Duodenal mucosa (tissue), 2 donors: ENCODE measurements around the gene AP2A2.

Source experiments
- H3K27ac ChIP-seq: one replicate; pipeline ENCODE4 v1.7.0; 2013; ENCODE audit warnings: low read depth, low read length
- H3K27me3 ChIP-seq, 2 donors: one replicate each; pipeline ENCODE4 v1.7.0; 2013; ENCODE audit warnings: low read length in 2 of 2, control low read depth in 1 of 2; ENCODE audit not compliant: insufficient read depth in 2 of 2, control insufficient read depth in 1 of 2
- H3K36me3 ChIP-seq, 2 donors: one replicate each; pipeline ENCODE4 v1.7.0; 2013; ENCODE audit warnings: low read length in 2 of 2, control low read depth in 1 of 2; ENCODE audit not compliant: insufficient read depth in 2 of 2, control insufficient read depth in 1 of 2
- H3K4me1 ChIP-seq, 2 donors: one replicate each; pipeline ENCODE4 v1.7.0; 2013; ENCODE audit warnings: low read length in 2 of 2, control low read depth in 1 of 2; ENCODE audit not compliant: insufficient read depth in 2 of 2, control insufficient read depth in 1 of 2
- H3K4me3 ChIP-seq, 2 donors: one replicate each; pipeline ENCODE4 v1.7.0; 2013; ENCODE audit warnings: low read length in 2 of 2, low read depth in 1 of 2
- H3K9ac ChIP-seq, 2 donors: one replicate each; pipeline ENCODE4 v1.7.0; 2013; ENCODE audit warnings: low read length in 2 of 2, low read depth in 1 of 2
- H3K9me3 ChIP-seq, 2 donors: one replicate each; pipeline ENCODE4 v1.7.0; 2013; ENCODE audit warnings: low read length in 2 of 2, control low read depth in 1 of 2; ENCODE audit not compliant: control insufficient read depth in 1 of 2

AP2A2 gene

GRCh38 chr11:925496-926301, at the start of gene AP2A2:
TSS of gene AP2A2 (plus strand) at chr11:925870. CDS start at chr11:926022, 152 bp downstream.
- Histone ChIP-seq H3K27me3 (no peaks in the 10 kb centered on the region), H3K9ac (peak within 1 kb of the TSS; percentile 75 to 81), H3K4me1 (peaks cover 26 to 37% of the 10 kb centered on the region in 2 donors), H3K4me3 (peak within 1 kb of the TSS; percentile 79 to 86), H3K27ac (peak within 1 kb of the TSS; percentile 81), H3K9me3 (no peaks in the 10 kb centered on the region), H3K36me3 (no peaks in the 10 kb centered on the region)

- Histone ChIP-seq H3K4me1 (no peaks in the 10 kb centered on the region), H3K36me3 (peaks cover 0 to 24% of the 10 kb centered on the region in 2 donors), H3K27ac (no peak overlapping the region), H3K27me3 (no peaks in the 10 kb centered on the region), H3K9ac (no peak overlapping the region), H3K4me3 (no peak overlapping the region), H3K9me3 (no peaks in the 10 kb centered on the region)
Observed at GRCh38 chr11:876545-876944, 49.1 kb upstream of the AP2A2 start.

GRCh38 chr11:877565-877964, 48.1 kb upstream of the AP2A2 start:
- H3K4me1 ChIP-seq: no peaks in the 10 kb centered on the region
- H3K9me3 ChIP-seq: no peaks in the 10 kb centered on the region
- H3K27ac ChIP-seq: no peak overlapping the region
- H3K27me3 ChIP-seq: no peaks in the 10 kb centered on the region
- peaks cover 2 to 24% of the 10 kb centered on the region in 2 donors for H3K36me3 ChIP-seq
- no peak overlapping the region for H3K9ac ChIP-seq
- H3K4me3 ChIP-seq: no peak overlapping the region

- Histone ChIP-seq H3K4me1 (no peaks in the 10 kb centered on the region), H3K27ac (no peak overlapping the region), H3K9me3 (no peaks in the 10 kb centered on the region), H3K4me3 (no peak overlapping the region), H3K36me3 (peaks cover 12 to 34% of the 10 kb centered on the region in 2 donors), H3K27me3 (no peaks in the 10 kb centered on the region), H3K9ac (no peak overlapping the region)
Observed at GRCh38 chr11:880447-880846, 45.2 kb upstream of the AP2A2 start.

GRCh38 chr11:882596-882995, 43.1 kb upstream of the AP2A2 start:
- Histone ChIP-seq H3K9me3 (no peaks in the 10 kb centered on the region), H3K27me3 (no peaks in the 10 kb centered on the region), H3K4me3 (no peak overlapping the region), H3K4me1 (no peaks in the 10 kb centered on the region), H3K9ac (no peak overlapping the region), H3K36me3 (peaks cover 12 to 36% of the 10 kb centered on the region in 2 donors), H3K27ac (no peak overlapping the region)

GRCh38 chr11:883527-883926, 42.1 kb upstream of the AP2A2 start:
- no peaks in the 10 kb centered on the region for H3K27me3 ChIP-seq
- no peak overlapping the region for H3K4me3 ChIP-seq
- H3K27ac ChIP-seq: no peak overlapping the region
- H3K9me3 ChIP-seq: no peaks in the 10 kb centered on the region
- no peak overlapping the region for H3K9ac ChIP-seq
- peaks cover 12 to 41% of the 10 kb centered on the region in 2 donors for H3K36me3 ChIP-seq
- no peaks in the 10 kb centered on the region for H3K4me1 ChIP-seq

- Histone ChIP-seq H3K4me3 (no peak overlapping the region), H3K27me3 (no peaks in the 10 kb centered on the region), H3K4me1 (no peaks in the 10 kb centered on the region), H3K36me3 (peaks cover 12 to 36% of the 10 kb centered on the region in 2 donors), H3K27ac (no peak overlapping the region), H3K9me3 (no peaks in the 10 kb centered on the region), H3K9ac (no peak overlapping the region)
Observed at GRCh38 chr11:884578-885070, 41.0 kb upstream of the AP2A2 start.

GRCh38 chr11:886568-886967, 39.1 kb upstream of the AP2A2 start:
- Histone ChIP-seq H3K36me3 (peaks cover 12 to 22% of the 10 kb centered on the region in 2 donors), H3K4me3 (no peak overlapping the region), H3K27ac (no peak overlapping the region), H3K27me3 (no peaks in the 10 kb centered on the region), H3K9ac (no peak overlapping the region), H3K9me3 (no peaks in the 10 kb centered on the region), H3K4me1 (no peaks in the 10 kb centered on the region)

- no peak overlapping the region for H3K4me3 ChIP-seq
- H3K9me3 ChIP-seq: no peaks in the 10 kb centered on the region
- H3K27ac ChIP-seq: no peak overlapping the region
- H3K9ac ChIP-seq: no peak overlapping the region
- no peaks in the 10 kb centered on the region for H3K4me1 ChIP-seq
- no peaks in the 10 kb centered on the region for H3K27me3 ChIP-seq
- H3K36me3 ChIP-seq: peaks cover 10 to 22% of the 10 kb centered on the region in 2 donors
Observed at GRCh38 chr11:887589-887988, 38.1 kb upstream of the AP2A2 start.

GRCh38 chr11:888310-889212, 37.1 kb upstream of the AP2A2 start:
- no peaks in the 10 kb centered on the region for H3K27me3 ChIP-seq
- no peak overlapping the region for H3K4me3 ChIP-seq
- no peaks in the 10 kb centered on the region for H3K4me1 ChIP-seq
- no peaks in the 10 kb centered on the region for H3K9me3 ChIP-seq
- no peak overlapping the region for H3K27ac ChIP-seq
- H3K36me3 ChIP-seq: peaks cover 4 to 16% of the 10 kb centered on the region in 2 donors
- no peak overlapping the region for H3K9ac ChIP-seq
